T-helper 17 cell (primary cell): ENCODE results near the gene RXRA. TPM values are rescaled to one million over a fixed set of nuclear protein-coding genes. Genes with fewer than 3 reads are reported as not detected.
A peak's percentile ranks its signal among the peaks of the same experiment; 100 is the strongest.

Source experiments
- ATAC-seq: fragments of 150-1000 bp; cut with Tn5 transposase; 2 replicates; pipeline ENCODE4 v1.10.0; 2021; ENCODE audit warnings: mild to moderate bottlenecking, moderate library complexity
- DNase-seq, 3 donors: peaks; one replicate each; pipeline versions ENCODE4 v3.0.0 to v3.0.0-alpha.2; 2020 to 2021
- H3K9me3 ChIP-seq: one replicate; pipeline ENCODE4 v1.7.0; 2013; ENCODE audit warnings: low read length, mild to moderate bottlenecking; ENCODE audit not compliant: control insufficient read depth, poor library complexity, severe bottlenecking
- H3K27ac Mint-ChIP-seq: one replicate; pipeline ENCODE4 v1.8.0; 2022; ENCODE audit warnings: mild to moderate bottlenecking, moderate library complexity, mixed read lengths
- H3K27me3 Mint-ChIP-seq: one replicate; pipeline ENCODE4 v1.8.0; 2022; ENCODE audit warnings: mixed read lengths
- H3K36me3 Mint-ChIP-seq: one replicate; pipeline ENCODE4 v1.8.0; 2022; ENCODE audit warnings: low read depth, mixed read lengths
- H3K4me1 Mint-ChIP-seq: one replicate; pipeline ENCODE4 v1.8.0; 2022; ENCODE audit warnings: mild to moderate bottlenecking, mixed read lengths
- H3K4me3 Mint-ChIP-seq: one replicate; pipeline ENCODE4 v1.8.0; 2022; ENCODE audit warnings: mild to moderate bottlenecking, moderate library complexity, mixed read lengths
- total RNA-seq, 4 donors: library from RNA in 2 of 4; stranded (reverse) in 2 of 4; gene quantifications; one replicate each; pipeline ENCODE4 v1.2.3 and lab custom pipeline; 2022 to 2026

Gene RXRA
- total RNA-seq, 2 donors from 2014 or later: 7.5 to 10.6 TPM

- Mint-ChIP-seq H3K4me1 (peaks cover 21% of the 10 kb centered on the region), H3K27ac (peak overlapping the region; percentile 81), H3K27me3 (no peaks in the 10 kb centered on the region), H3K36me3 (no peaks in the 10 kb centered on the region), H3K4me3 (no peak overlapping the region)
- DNase-seq: no peak
- H3K9me3 ChIP-seq: no peaks in the 10 kb centered on the region
- ATAC-seq: no peak
Observed at GRCh38 chr9:134383148-134383547, 56.9 kb downstream of the RXRA start.

- ATAC-seq: no peak
- DNase-seq: no peak
- Mint-ChIP-seq H3K4me3 (no peak overlapping the region), H3K4me1 (peaks cover 25% of the 10 kb centered on the region), H3K27me3 (no peaks in the 10 kb centered on the region), H3K27ac (no peak overlapping the region), H3K36me3 (no peaks in the 10 kb centered on the region)
- H3K9me3 ChIP-seq: no peaks in the 10 kb centered on the region
Observed at GRCh38 chr9:134384811-134385479, 58.7 kb downstream of the RXRA start.

- H3K27me3 Mint-ChIP-seq: no peaks in the 10 kb centered on the region
- no peaks in the 10 kb centered on the region for H3K9me3 ChIP-seq
- ATAC-seq (no peak), DNase-seq (no peak)
- H3K4me1 Mint-ChIP-seq: peaks cover 30% of the 10 kb centered on the region
- H3K36me3 Mint-ChIP-seq: no peaks in the 10 kb centered on the region
- no peak overlapping the region for H3K4me3 Mint-ChIP-seq
- no peak overlapping the region for H3K27ac Mint-ChIP-seq
Observed at GRCh38 chr9:134385915-134386314, 59.7 kb downstream of the RXRA start.

- DNase-seq (no peak), ATAC-seq (no peak)
- no peaks in the 10 kb centered on the region for H3K27me3 Mint-ChIP-seq
- H3K27ac Mint-ChIP-seq: no peak overlapping the region
- H3K4me1 Mint-ChIP-seq: peaks cover 24% of the 10 kb centered on the region
- H3K4me3 Mint-ChIP-seq: no peak overlapping the region
- H3K36me3 Mint-ChIP-seq: no peaks in the 10 kb centered on the region
- H3K9me3 ChIP-seq: no peaks in the 10 kb centered on the region
Observed at GRCh38 chr9:134386951-134387831, 60.9 kb downstream of the RXRA start.

GRCh38 chr9:134388289-134388808, 62.1 kb downstream of the RXRA start:
- no peaks in the 10 kb centered on the region for H3K9me3 ChIP-seq
- ATAC-seq (no peak), DNase-seq (no peak)
- no peaks in the 10 kb centered on the region for H3K36me3 Mint-ChIP-seq
- no peak overlapping the region for H3K4me3 Mint-ChIP-seq
- H3K27me3 Mint-ChIP-seq: no peaks in the 10 kb centered on the region
- peaks cover 26% of the 10 kb centered on the region for H3K4me1 Mint-ChIP-seq
- peak overlapping the region; percentile 98 for H3K27ac Mint-ChIP-seq

- DNase-seq (no peak), ATAC-seq (no peak)
- no peaks in the 10 kb centered on the region for H3K9me3 ChIP-seq
- H3K27me3 Mint-ChIP-seq: no peaks in the 10 kb centered on the region
- no peak overlapping the region for H3K4me3 Mint-ChIP-seq
- H3K36me3 Mint-ChIP-seq: no peaks in the 10 kb centered on the region
- H3K27ac Mint-ChIP-seq: peak overlapping the region; percentile 98
- peaks cover 28% of the 10 kb centered on the region for H3K4me1 Mint-ChIP-seq
Observed at GRCh38 chr9:134388976-134389375, 62.7 kb downstream of the RXRA start.

- Mint-ChIP-seq H3K36me3 (no peaks in the 10 kb centered on the region), H3K4me3 (no peak overlapping the region), H3K27me3 (no peaks in the 10 kb centered on the region), H3K27ac (peak overlapping the region; percentile 98), H3K4me1 (peaks cover 25% of the 10 kb centered on the region)
- no peaks in the 10 kb centered on the region for H3K9me3 ChIP-seq
- no peak for ATAC-seq
- no peak for DNase-seq
Observed at GRCh38 chr9:134389642-134390041, 63.4 kb downstream of the RXRA start.

- Mint-ChIP-seq H3K27me3 (no peaks in the 10 kb centered on the region), H3K36me3 (no peaks in the 10 kb centered on the region), H3K4me3 (peak overlapping the region; percentile 85), H3K27ac (peak overlapping the region; percentile 98), H3K4me1 (peaks cover 25% of the 10 kb centered on the region)
- DNase-seq (peak; percentile 57 to 70 (median 67)), ATAC-seq (peak; percentile 64)
- H3K9me3 ChIP-seq: no peaks in the 10 kb centered on the region
Observed at GRCh38 chr9:134390537-134390936, 64.3 kb downstream of the RXRA start.

GRCh38 chr9:134390947-134391318, 64.7 kb downstream of the RXRA start:
- Mint-ChIP-seq H3K4me3 (peak overlapping the region; percentile 85), H3K36me3 (no peaks in the 10 kb centered on the region), H3K27ac (peak overlapping the region; percentile 98), H3K4me1 (peaks cover 28% of the 10 kb centered on the region), H3K27me3 (no peaks in the 10 kb centered on the region)
- no peaks in the 10 kb centered on the region for H3K9me3 ChIP-seq
- no peak for ATAC-seq
- no peak for DNase-seq

- ATAC-seq: peak; percentile 76
- Mint-ChIP-seq H3K27me3 (no peaks in the 10 kb centered on the region), H3K4me3 (peak overlapping the region; percentile 85), H3K36me3 (no peaks in the 10 kb centered on the region), H3K4me1 (peaks cover 32% of the 10 kb centered on the region), H3K27ac (peak overlapping the region; percentile 98)
- DNase-seq: peak; percentile 63 to 81 (median 67)
- no peaks in the 10 kb centered on the region for H3K9me3 ChIP-seq
Observed at GRCh38 chr9:134391319-134392231, 65.3 kb downstream of the RXRA start.

GRCh38 chr9:134392900-134393299, 66.6 kb downstream of the RXRA start:
- ATAC-seq (no peak), DNase-seq (no peak)
- no peaks in the 10 kb centered on the region for H3K9me3 ChIP-seq
- peak overlapping the region; percentile 78 for H3K4me3 Mint-ChIP-seq
- no peaks in the 10 kb centered on the region for H3K27me3 Mint-ChIP-seq
- peak overlapping the region; percentile 98 for H3K27ac Mint-ChIP-seq
- no peaks in the 10 kb centered on the region for H3K36me3 Mint-ChIP-seq
- H3K4me1 Mint-ChIP-seq: peaks cover 43% of the 10 kb centered on the region

- H3K27ac Mint-ChIP-seq: peak overlapping the region; percentile 51
- no peaks in the 10 kb centered on the region for H3K27me3 Mint-ChIP-seq
- peak overlapping the region; percentile 71 for H3K4me3 Mint-ChIP-seq
- DNase-seq: no peak
- H3K4me1 Mint-ChIP-seq: peaks cover 40% of the 10 kb centered on the region
- H3K9me3 ChIP-seq: no peaks in the 10 kb centered on the region
- ATAC-seq: no peak
- H3K36me3 Mint-ChIP-seq: no peaks in the 10 kb centered on the region
Observed at GRCh38 chr9:134393582-134394280, 67.5 kb downstream of the RXRA start.
